GM23248 (cell line): ENCODE measurements around the gene RBMS3.

ENCODE experiments used
- EZH2 ChIP-seq: fragments of 200-600 bp; sonication (generic); IDR thresholded peaks from 2 replicates; pipeline ENCODE4 v1.6.1; 2018; ENCODE audit warnings: antibody characterized with exemption, mild to moderate bottlenecking; ENCODE audit not compliant: insufficient read depth, poor library complexity, severe bottlenecking
- EZH2phosphoT487 ChIP-seq: fragments of 200-600 bp; sonication (generic); IDR thresholded peaks from 2 replicates; pipeline ENCODE4 v1.6.1; 2018; ENCODE audit warnings: antibody characterized with exemption, moderate library complexity, mild to moderate bottlenecking, low read depth; ENCODE audit not compliant: insufficient read depth

DNA sequence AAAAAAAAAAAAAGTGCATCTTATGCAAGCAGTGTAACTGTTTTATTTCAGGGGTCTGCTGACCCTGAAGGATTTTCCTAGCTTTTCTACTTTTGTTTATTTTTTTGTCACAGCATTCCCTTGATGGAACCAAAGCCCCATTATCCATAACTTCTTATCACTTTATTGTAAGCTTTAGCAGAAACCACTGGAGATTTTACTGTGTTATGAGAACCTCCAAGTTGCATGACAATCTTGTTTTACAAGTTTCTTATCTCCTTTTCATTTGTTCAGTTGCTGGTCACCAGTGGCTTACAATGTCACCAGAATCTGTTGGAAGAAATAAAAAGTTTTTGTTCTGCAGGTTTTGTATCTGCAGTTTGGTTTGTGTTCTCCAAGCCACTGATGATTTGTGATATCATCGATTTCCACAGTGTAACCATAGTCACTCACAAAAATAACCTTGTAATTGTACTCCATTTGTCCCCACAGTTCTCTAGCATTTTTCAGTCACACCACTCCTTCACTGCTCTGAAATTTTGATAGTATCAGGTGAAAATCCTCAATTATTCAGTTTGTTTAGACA, 660.0 kb downstream of the RBMS3 start:
- no peak for TF ChIP-seq EZH2phosphoT487
- no peak for TF ChIP-seq EZH2
